HEK293 (cell line): Measurements from ENCODE around the gene TBC1D30.

Source experiments
- CTCF ChIA-PET: fragments of 350-600 bp; formaldehyde crosslinking; extraction: SDS; loops from one replicate; lab custom pipeline; 2021; ENCODE audit warnings: antibody characterized with exemption; lab: Yijun Ruan, JAX
- POLR2A ChIA-PET: fragments of 300-600 bp; formaldehyde crosslinking; extraction: SDS; loops from one replicate; lab custom pipeline; 2020; ENCODE audit warnings: antibody characterized with exemption, inconsistent platforms; lab: Yijun Ruan, JAX
- H3K27ac ChIP-seq: fragments of 200-500 bp; sonication (Bioruptor generic); 2 replicates; pipeline ENCODE4 v1.5.1; 2014; ENCODE audit warnings: low read depth, low read length, control low read depth, inconsistent platforms; ENCODE audit errors: extremely low read depth
- H3K36me3 ChIP-seq, 2 experiments: fragments of 200-500 bp in 1 of 2; sonication (Bioruptor generic) in 1 of 2; 1 replicate in 1 of 2; 2 replicates in 1 of 2; pipeline ENCODE4 v1.5.1; 2014 to 2017; ENCODE audit warnings: inconsistent platforms in 2 of 2, low read length in 2 of 2; ENCODE audit not compliant: control insufficient read depth in 2 of 2, insufficient read depth in 1 of 2
- H3K4me1 ChIP-seq: fragments of 200-500 bp; sonication (Bioruptor generic); 2 replicates; pipeline ENCODE4 v1.5.1; 2014; ENCODE audit warnings: mild to moderate bottlenecking, low read length, inconsistent platforms; ENCODE audit not compliant: control insufficient read depth, insufficient read depth
- H3K4me3 ChIP-seq: 2 replicates; pipeline ENCODE4 v1.5.1; 2011; ENCODE audit warnings: low read depth, mild to moderate bottlenecking, control low read depth, low read length, moderate library complexity
- H3K9me3 ChIP-seq: fragments of 200-500 bp; sonication (Bioruptor generic); 2 replicates; pipeline ENCODE4 v1.5.1; 2014; ENCODE audit warnings: low read depth, low read length, inconsistent platforms; ENCODE audit not compliant: control insufficient read depth, insufficient read depth
- AEBP2 ChIP-seq: fragments of 450-650 bp; formaldehyde crosslinking; IDR thresholded peaks from 2 replicates; pipeline ENCODE4 v1.5.1; 2016; ENCODE audit warnings: missing biosample characterization, missing genetic modification characterization, borderline replicate concordance
- CTCF ChIP-seq: fragments of 450-650 bp; formaldehyde crosslinking; IDR thresholded peaks from 2 replicates; pipeline ENCODE4 v1.5.1; 2016; ENCODE audit warnings: missing biosample characterization, missing genetic modification characterization
- OVOL3 ChIP-seq: fragments of 450-650 bp; formaldehyde crosslinking; IDR thresholded peaks from 2 replicates; pipeline ENCODE4 v1.5.1; 2016; ENCODE audit warnings: missing biosample characterization, missing genetic modification characterization
- PATZ1 ChIP-seq: fragments of 450-650 bp; formaldehyde crosslinking; IDR thresholded peaks from 2 replicates; pipeline ENCODE4 v1.5.1; 2016; ENCODE audit warnings: missing biosample characterization, missing genetic modification characterization
- TSHZ1 ChIP-seq: fragments of 450-650 bp; formaldehyde crosslinking; IDR thresholded peaks from 2 replicates; pipeline ENCODE4 v1.5.1; 2016; ENCODE audit warnings: missing biosample characterization, missing genetic modification characterization, borderline replicate concordance
- ZBTB49 ChIP-seq: fragments of 450-650 bp; formaldehyde crosslinking; IDR thresholded peaks from 2 replicates; pipeline ENCODE4 v1.5.1; 2016; ENCODE audit warnings: missing biosample characterization, missing genetic modification characterization, low read depth
- ZBTB6 ChIP-seq: fragments of 450-650 bp; formaldehyde crosslinking; IDR thresholded peaks from 2 replicates; pipeline ENCODE4 v1.5.1; 2017; ENCODE audit warnings: missing biosample characterization, missing genetic modification characterization
- ZBTB8A ChIP-seq: fragments of 450-650 bp; formaldehyde crosslinking; IDR thresholded peaks from 2 replicates; pipeline ENCODE4 v1.5.1; 2016; ENCODE audit warnings: missing biosample characterization, missing genetic modification characterization
- ZFP37 ChIP-seq: fragments of 450-650 bp; formaldehyde crosslinking; IDR thresholded peaks from 2 replicates; pipeline ENCODE4 v1.5.1; 2016; ENCODE audit warnings: missing biosample characterization, missing genetic modification characterization
- ZNF138 ChIP-seq: fragments of 450-650 bp; formaldehyde crosslinking; IDR thresholded peaks from 2 replicates; pipeline ENCODE4 v1.5.1; 2016; ENCODE audit warnings: missing biosample characterization, missing genetic modification characterization, borderline replicate concordance
- ZNF23 ChIP-seq: fragments of 450-650 bp; formaldehyde crosslinking; IDR thresholded peaks from 2 replicates; pipeline ENCODE4 v1.5.1; 2016; ENCODE audit warnings: missing biosample characterization, missing genetic modification characterization, borderline replicate concordance
- ZNF473 ChIP-seq: fragments of 450-650 bp; formaldehyde crosslinking; IDR thresholded peaks from 2 replicates; pipeline ENCODE4 v1.5.1; 2017; ENCODE audit warnings: missing biosample characterization, missing genetic modification characterization
- ZNF513 ChIP-seq: fragments of 450-650 bp; IDR thresholded peaks from 2 replicates; pipeline ENCODE4 v1.5.1; 2018; ENCODE audit warnings: missing biosample characterization, missing genetic modification characterization
- ZNF514 ChIP-seq: fragments of 450-650 bp; formaldehyde crosslinking; IDR thresholded peaks from 2 replicates; pipeline ENCODE4 v1.5.1; 2016; ENCODE audit warnings: missing biosample characterization, missing genetic modification characterization
- ZNF560 ChIP-seq: fragments of 450-650 bp; formaldehyde crosslinking; IDR thresholded peaks from 2 replicates; pipeline ENCODE4 v1.5.1; 2017; ENCODE audit warnings: missing biosample characterization, missing genetic modification characterization, borderline replicate concordance
- ZNF626 ChIP-seq: fragments of 450-650 bp; sonication (Bioruptor Pico); formaldehyde crosslinking; IDR thresholded peaks from 2 replicates; pipeline ENCODE4 v1.5.1; 2018; ENCODE audit warnings: missing biosample characterization, missing genetic modification characterization, inconsistent platforms
- ZNF768 ChIP-seq: fragments of 450-650 bp; formaldehyde crosslinking; IDR thresholded peaks from 2 replicates; pipeline ENCODE4 v1.5.1; 2018; ENCODE audit warnings: missing biosample characterization, mild to moderate bottlenecking, missing genetic modification characterization
- ZNF837 ChIP-seq: fragments of 450-650 bp; formaldehyde crosslinking; IDR thresholded peaks from 2 replicates; pipeline ENCODE4 v1.5.1; 2016; ENCODE audit warnings: missing biosample characterization, missing genetic modification characterization
- ZSCAN4 ChIP-seq: fragments of 450-650 bp; formaldehyde crosslinking; IDR thresholded peaks from 2 replicates; pipeline ENCODE4 v1.5.1; 2017; ENCODE audit warnings: missing biosample characterization, missing genetic modification characterization

Gene TBC1D30

GRCh38 chr12:64907097-64907496 is 82.7 kb downstream of the TBC1D30 start (continued):
- TF ChIP-seq TSHZ1 (tag by site-specific recombination) (no peak), ZNF626 (tag by site-specific recombination) (no peak), OVOL3 (tag by site-specific recombination) (no peak), PATZ1 (tag by site-specific recombination) (no peak)

- H3K4me1 ChIP-seq, result peaks cover under 1% of the 10 kb centered on the region; the same call in 1 of the 2 replicates
- TF ChIP-seq ZNF473 (tag by site-specific recombination) (no peak), AEBP2 (tag by site-specific recombination) (no peak), ZBTB49 (tag by site-specific recombination) (no peak), ZFP37 (tag by site-specific recombination) (no peak), ZBTB6 (tag by site-specific recombination) (no peak), ZNF138 (tag by site-specific recombination) (no peak), ZNF560 (tag by site-specific recombination) (no peak), ZNF513 (tag by site-specific recombination) (no peak), ZNF837 (tag by site-specific recombination) (no peak), ZNF23 (tag by site-specific recombination) (no peak), ZNF514 (no peak), ZBTB8A (tag by site-specific recombination) (no peak), CTCF (no peak), ZSCAN4 (tag by site-specific recombination) (no peak), ZNF768 (tag by site-specific recombination) (no peak)
These were observed 84.7 kb downstream of the TBC1D30 start for GRCh38 chr12:64909124-64909523.

More at GRCh38 chr12:64909124-64909523, 84.7 kb downstream of the TBC1D30 start:
- H3K36me3 ChIP-seq, result no peaks in the 10 kb centered on the region
- no peak overlapping the region for H3K4me3 ChIP-seq
- H3K27ac ChIP-seq, result no peak overlapping the region
- CTCF ChIA-PET, result interaction anchor here (1.2 kb wide), 1 partner anchor 18 kb away, joined by 4 read pairs; no protein-coding TSS in a partner anchor
- H3K9me3 ChIP-seq, result no peaks in the 10 kb centered on the region
- POLR2A ChIA-PET, result no interaction called here
